HG02970 (cell line): ENCODE results near the gene PTGS1.

Experiments used
- ATAC-seq: cut with Tn5 transposase; IDR thresholded peaks from one replicate; pipeline ENCODE4 v1.9.1; 2021; ENCODE audit warnings: mild to moderate bottlenecking, moderate library complexity, moderate number of reproducible peaks; ENCODE audit not compliant: unreplicated experiment, low FRiP score

PTGS1 gene

GRCh38 chr9:122371846-122372245, 1.0 kb downstream of the PTGS1 start:
- no peak for ATAC-seq

- ATAC-seq: no peak
Measured at GRCh38 chr9:122372856-122373845, 2.3 kb downstream of the PTGS1 start.

- no peak for ATAC-seq
Measured at GRCh38 chr9:122374885-122375420, 4.1 kb downstream of the PTGS1 start.

GRCh38 chr9:122376796-122377195, 6.0 kb downstream of the PTGS1 start:
- ATAC-seq: no peak

- ATAC-seq: no peak
Measured at GRCh38 chr9:122377241-122378164, 6.7 kb downstream of the PTGS1 start.

GRCh38 chr9:122378236-122378635, 7.4 kb downstream of the PTGS1 start:
- no peak for ATAC-seq

GRCh38 chr9:122379340-122379739, 8.5 kb downstream of the PTGS1 start:
- ATAC-seq: no peak

- ATAC-seq: no peak
Measured at GRCh38 chr9:122380293-122380692, 9.5 kb downstream of the PTGS1 start.

- ATAC-seq: no peak
Measured at GRCh38 chr9:122381206-122381950, 10.6 kb downstream of the PTGS1 start.

- no peak for ATAC-seq
Measured at GRCh38 chr9:122382901-122383850, 12.4 kb downstream of the PTGS1 start.

GRCh38 chr9:122383992-122384461, 13.2 kb downstream of the PTGS1 start:
- ATAC-seq: no peak

GRCh38 chr9:122386311-122386872, 15.6 kb downstream of the PTGS1 start:
- ATAC-seq: no peak

- no peak for ATAC-seq
Measured at GRCh38 chr9:122387536-122387935, 16.7 kb downstream of the PTGS1 start.

GRCh38 chr9:122389195-122389594, 18.4 kb downstream of the PTGS1 start:
- ATAC-seq: no peak

GRCh38 chr9:122389799-122390481, 19.1 kb downstream of the PTGS1 start:
- no peak for ATAC-seq

- ATAC-seq: no peak
Measured at GRCh38 chr9:122392284-122392683, 21.5 kb downstream of the PTGS1 start.

GRCh38 chr9:122392714-122393113, 21.9 kb downstream of the PTGS1 start:
- no peak for ATAC-seq
